ENCODE results near the gene SETD6.
A peak's percentile ranks its signal among the peaks of the same experiment; 100 is the strongest.

The SETD6 gene

DNA sequence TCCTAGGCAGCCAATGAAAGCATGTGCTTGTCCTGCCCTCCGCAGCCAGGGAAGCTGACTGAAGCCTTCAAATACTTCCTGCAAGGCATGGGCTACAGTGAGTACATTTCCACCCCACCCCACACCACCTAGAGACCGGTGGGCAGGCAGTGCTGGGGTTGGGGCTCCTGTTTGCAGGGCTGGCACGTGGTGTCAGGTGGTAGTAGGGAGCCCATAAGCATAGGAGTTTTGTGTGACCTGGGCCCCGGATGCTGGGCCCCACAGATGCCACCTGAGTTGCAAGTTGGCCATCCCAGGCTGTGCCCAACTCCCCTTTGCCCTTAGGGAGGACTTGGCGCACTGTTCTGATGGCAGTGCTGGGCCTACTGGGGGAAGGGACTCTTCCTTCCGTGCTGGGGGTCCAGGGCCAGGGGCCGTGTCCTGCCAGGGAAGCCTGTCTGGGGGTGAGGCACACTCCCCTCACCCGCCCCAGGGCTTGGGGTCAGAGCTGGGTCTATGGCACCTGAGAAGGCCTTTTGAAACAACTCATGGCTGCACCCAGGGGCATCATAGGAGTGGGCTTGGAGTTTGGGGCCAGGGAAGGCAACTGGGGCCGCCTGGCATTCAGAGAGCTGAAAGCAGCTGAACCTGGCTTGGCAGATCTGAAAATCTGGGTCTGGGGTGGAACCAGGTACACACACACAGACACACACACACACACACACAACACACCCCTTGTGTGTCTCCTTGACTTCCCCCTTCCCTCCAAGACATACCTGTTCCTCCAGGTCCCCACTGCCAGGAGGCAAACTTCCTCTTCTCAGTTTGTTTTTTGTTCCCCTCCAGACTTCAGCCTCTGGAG, 5.8 kb upstream of the SETD6 start:
- Histone ChIP-seq H3K4me3 (ENCODE audit: low read length in 2 of 2) (no peak overlapping the region), H2BK12ac (ENCODE audit: low read length) (no peak overlapping the region), H4K91ac (ENCODE audit: low read depth, low read length, poor library complexity) (no peak overlapping the region), H2AFZ (ENCODE audit: low read length) (no peak overlapping the region), H3K23ac (ENCODE audit: low read depth, low read length, poor library complexity) (no peak overlapping the region), H4K8ac (ENCODE audit: low read depth, low read length) (no peak overlapping the region), H3K4me1 (ENCODE audit: control insufficient read depth in 2 of 2, insufficient read depth in 1 of 2, low read depth in 1 of 2, low read length in 2 of 2) (no peaks in the 10 kb centered on the region), H2BK5ac (ENCODE audit: low read length) (peak overlapping the region; percentile 75), H3K9ac (ENCODE audit: low read depth, low read length, poor library complexity) (no peak overlapping the region), H3K36me3 (replicated peaks in 1 of 2; ENCODE audit: control insufficient read depth in 2 of 2, insufficient read depth in 2 of 2, low read length in 2 of 2) (peaks cover 4 to 41% of the 10 kb centered on the region in 2 donors), H3K27me3 (ENCODE audit: control insufficient read depth in 3 of 3, insufficient read depth in 3 of 3, low read depth in 1 of 3, low read length in 3 of 3) (no peaks in the 10 kb centered on the region), H3K14ac (ENCODE audit: low read length) (no peak overlapping the region), H3K9me3 (replicated peaks in 1 of 2; ENCODE audit: control insufficient read depth in 2 of 2, insufficient read depth in 1 of 2, low read depth in 1 of 2, low read length in 2 of 2) (no peaks in the 10 kb centered on the region), H3K27ac (replicated peaks; ENCODE audit: low read length) (no peak overlapping the region), H3K18ac (ENCODE audit: low read length) (no peak overlapping the region), H2BK120ac (ENCODE audit: low read depth, low read length) (no peak overlapping the region), H2BK15ac (ENCODE audit: low read length) (no peak overlapping the region), H3K4me2 (ENCODE audit: insufficient read depth, low read length, poor library complexity, severe bottlenecking) (no peak overlapping the region), H2AK5ac (ENCODE audit: low read depth, low read length) (no peak overlapping the region), H3K79me1 (ENCODE audit: low read depth, low read length) (peaks cover 3% of the 10 kb centered on the region), H3K4ac (ENCODE audit: low read length) (peak overlapping the region; percentile 37)
- no CpG with 5 or more reads among the region's 9 CpGs for WGBS, 2 donors (ENCODE audit: extremely low coverage in 2 of 2, insufficient read length in 2 of 2, insufficient replicate concordance in 1 of 2)
- DNase-seq (ENCODE audit: low spot score) = no peak

DNA sequence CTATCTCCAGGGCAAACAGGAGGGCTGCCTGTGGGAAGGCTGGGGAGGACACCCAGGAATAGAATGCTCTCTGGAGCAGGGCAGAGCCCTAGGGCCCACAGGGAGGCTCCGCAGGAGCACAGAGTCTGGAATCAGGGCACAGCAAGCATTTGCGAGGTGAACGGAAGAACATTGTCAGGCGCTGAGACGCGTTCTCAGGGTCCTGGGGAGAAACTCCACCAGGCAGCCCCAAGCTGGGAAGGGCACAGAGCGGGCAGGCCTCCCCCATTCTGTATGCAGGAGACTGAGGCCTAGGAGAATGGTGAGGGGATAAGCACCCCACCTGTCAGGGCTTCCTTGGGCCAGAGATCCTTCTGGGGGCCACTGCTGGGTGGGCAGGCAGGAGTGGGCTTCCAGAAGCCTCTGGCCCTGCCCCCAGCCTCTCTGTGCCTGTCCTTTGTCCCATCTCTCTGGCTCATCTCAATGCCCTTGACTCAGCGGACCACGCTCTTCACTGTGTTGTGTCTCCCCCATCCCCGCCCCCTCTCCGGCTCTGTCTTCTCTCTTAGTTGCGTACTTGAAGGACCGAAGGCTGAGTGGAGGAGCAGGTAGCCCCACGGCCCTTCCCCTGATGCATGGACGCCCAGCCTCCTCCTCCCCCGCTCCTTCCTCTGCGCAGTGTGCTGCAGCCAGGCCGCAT, 5.1 kb upstream of the SETD6 start:
- Histone ChIP-seq H2BK15ac (ENCODE audit: low read length) (no peak overlapping the region), H4K8ac (ENCODE audit: low read depth, low read length) (no peak overlapping the region), H3K9me3 (replicated peaks in 1 of 2; ENCODE audit: control insufficient read depth in 2 of 2, insufficient read depth in 1 of 2, low read depth in 1 of 2, low read length in 2 of 2) (no peaks in the 10 kb centered on the region), H3K4me3 (ENCODE audit: low read length in 2 of 2) (no peak overlapping the region), H3K36me3 (replicated peaks in 1 of 2; ENCODE audit: control insufficient read depth in 2 of 2, insufficient read depth in 2 of 2, low read length in 2 of 2) (peaks cover 3 to 46% of the 10 kb centered on the region in 2 donors), H3K79me1 (ENCODE audit: low read depth, low read length) (peaks cover 3% of the 10 kb centered on the region), H3K27ac (replicated peaks; ENCODE audit: low read length) (no peak overlapping the region), H2AK5ac (ENCODE audit: low read depth, low read length) (no peak overlapping the region), H3K27me3 (ENCODE audit: control insufficient read depth in 3 of 3, insufficient read depth in 3 of 3, low read depth in 1 of 3, low read length in 3 of 3) (no peaks in the 10 kb centered on the region), H3K9ac (ENCODE audit: low read depth, low read length, poor library complexity) (no peak overlapping the region), H2BK5ac (ENCODE audit: low read length) (no peak overlapping the region), H4K91ac (ENCODE audit: low read depth, low read length, poor library complexity) (no peak overlapping the region), H3K23ac (ENCODE audit: low read depth, low read length, poor library complexity) (peak overlapping the region; percentile 65), H2AFZ (ENCODE audit: low read length) (no peak overlapping the region), H3K4me2 (ENCODE audit: insufficient read depth, low read length, poor library complexity, severe bottlenecking) (no peak overlapping the region), H3K14ac (ENCODE audit: low read length) (no peak overlapping the region), H2BK120ac (ENCODE audit: low read depth, low read length) (no peak overlapping the region), H3K18ac (ENCODE audit: low read length) (peak overlapping the region; percentile 64), H2BK12ac (ENCODE audit: low read length) (no peak overlapping the region), H3K4ac (ENCODE audit: low read length) (no peak overlapping the region), H3K4me1 (ENCODE audit: control insufficient read depth in 2 of 2, insufficient read depth in 1 of 2, low read depth in 1 of 2, low read length in 2 of 2) (peaks cover 0 to 3% of the 10 kb centered on the region in 2 donors)
- WGBS, 2 donors (ENCODE audit: extremely low coverage in 2 of 2, insufficient read length in 2 of 2, insufficient replicate concordance in 1 of 2) = no CpG with 5 or more reads among the region's 18 CpGs
- no peak for DNase-seq (ENCODE audit: low spot score)

DNA sequence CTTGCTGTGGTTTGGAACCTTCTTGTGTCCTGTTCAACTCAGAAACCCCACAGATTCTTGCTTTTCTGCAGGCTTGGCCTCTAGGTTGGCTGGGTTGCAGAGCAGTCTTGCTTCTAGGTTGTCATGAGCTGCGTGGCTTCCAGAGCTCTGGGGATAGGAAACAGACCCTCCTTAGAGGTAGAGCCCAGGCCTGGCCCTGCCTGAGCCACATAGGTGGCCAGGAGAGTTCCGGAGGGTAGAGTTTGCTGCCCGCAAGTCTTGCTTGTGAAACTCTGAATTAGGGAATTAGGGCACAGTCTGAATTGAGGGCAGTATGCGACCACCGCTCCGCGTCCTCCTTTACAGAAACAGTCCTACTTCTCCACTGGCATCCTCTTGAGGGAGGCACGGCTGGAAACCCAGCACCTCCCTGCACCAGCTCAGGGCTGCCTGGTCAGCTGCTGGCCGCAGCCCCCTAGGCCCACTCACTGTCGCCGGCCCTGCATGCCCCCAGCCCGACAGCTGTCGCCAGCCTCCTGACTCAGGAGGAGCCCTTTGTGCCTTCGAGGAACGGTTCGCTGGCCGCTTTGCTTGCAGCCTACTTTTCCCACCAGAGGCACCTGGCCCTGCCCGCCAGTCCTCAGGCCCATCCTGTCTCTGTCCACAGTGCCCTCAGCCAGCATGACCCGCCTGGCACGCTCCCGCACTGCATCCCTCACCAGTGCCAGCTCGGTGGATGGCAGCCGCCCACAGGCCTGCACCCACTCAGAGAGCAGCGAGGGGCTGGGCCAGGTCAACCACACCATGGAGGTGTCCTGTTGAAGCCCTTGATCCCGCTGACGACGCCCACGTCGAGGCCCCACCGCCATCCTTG, 4.3 kb upstream of the SETD6 start:
- Histone ChIP-seq H3K4me3 (ENCODE audit: low read length in 2 of 2) (no peak overlapping the region), H2BK5ac (ENCODE audit: low read length) (no peak overlapping the region), H3K18ac (ENCODE audit: low read length) (peak overlapping the region; percentile 66), H2BK15ac (ENCODE audit: low read length) (no peak overlapping the region), H3K23ac (ENCODE audit: low read depth, low read length, poor library complexity) (peak overlapping the region; percentile 65), H3K4me1 (ENCODE audit: control insufficient read depth in 2 of 2, insufficient read depth in 1 of 2, low read depth in 1 of 2, low read length in 2 of 2) (peaks cover 0 to 3% of the 10 kb centered on the region in 2 donors), H2BK12ac (ENCODE audit: low read length) (no peak overlapping the region), H3K9ac (ENCODE audit: low read depth, low read length, poor library complexity) (peak overlapping the region; percentile 30), H4K8ac (ENCODE audit: low read depth, low read length) (no peak overlapping the region), H3K79me1 (ENCODE audit: low read depth, low read length) (peaks cover 3% of the 10 kb centered on the region), H2AK5ac (ENCODE audit: low read depth, low read length) (no peak overlapping the region), H3K27ac (replicated peaks; ENCODE audit: low read length) (no peak overlapping the region), H4K91ac (ENCODE audit: low read depth, low read length, poor library complexity) (no peak overlapping the region), H3K4me2 (ENCODE audit: insufficient read depth, low read length, poor library complexity, severe bottlenecking) (no peak overlapping the region), H3K14ac (ENCODE audit: low read length) (no peak overlapping the region), H2AFZ (ENCODE audit: low read length) (no peak overlapping the region), H3K9me3 (replicated peaks in 1 of 2; ENCODE audit: control insufficient read depth in 2 of 2, insufficient read depth in 1 of 2, low read depth in 1 of 2, low read length in 2 of 2) (no peaks in the 10 kb centered on the region), H3K4ac (ENCODE audit: low read length) (no peak overlapping the region), H3K27me3 (ENCODE audit: control insufficient read depth in 3 of 3, insufficient read depth in 3 of 3, low read depth in 1 of 3, low read length in 3 of 3) (no peaks in the 10 kb centered on the region), H2BK120ac (ENCODE audit: low read depth, low read length) (no peak overlapping the region), H3K36me3 (replicated peaks in 1 of 2; ENCODE audit: control insufficient read depth in 2 of 2, insufficient read depth in 2 of 2, low read length in 2 of 2) (peaks cover 3 to 51% of the 10 kb centered on the region in 2 donors)
- no peak for DNase-seq (ENCODE audit: low spot score)
- WGBS, 2 donors (ENCODE audit: extremely low coverage in 2 of 2, insufficient read length in 2 of 2, insufficient replicate concordance in 1 of 2) = no CpG with 5 or more reads among the region's 30 CpGs
